ENCODE results near the gene POLR2H.

DNA sequence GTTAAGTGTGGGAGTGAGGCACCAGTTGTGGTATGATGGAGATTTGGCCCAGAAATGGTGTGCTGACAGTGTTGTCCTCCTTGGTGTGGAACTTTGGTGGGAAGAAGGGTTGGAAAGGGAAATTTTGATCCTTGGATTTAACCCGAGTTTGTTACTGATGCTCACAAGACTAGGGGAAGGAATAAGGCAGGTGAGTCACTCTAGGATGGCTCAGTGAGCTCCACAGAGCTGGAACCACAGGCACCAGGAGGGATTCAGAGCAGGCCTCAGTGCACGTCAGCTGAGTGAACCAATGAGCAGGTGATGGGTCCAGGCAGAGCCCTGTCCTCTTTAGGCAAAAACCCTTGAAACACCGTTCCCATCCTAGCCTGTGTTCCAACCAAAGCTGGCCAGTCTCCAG lies 29.8 kb downstream of the POLR2H start:
- TF ChIP-seq CTCF (IDR thresholded peaks at IDR 0.05) (no peak), EP300 (IDR thresholded peaks at IDR 0.05) (no peak), POLR2A (IDR thresholded peaks at IDR 0.05) (no peak)

Measured in tibial nerve (tissue), 4 donors.